K562 (cell line): ENCODE data around the gene STARD6. TPM values are rescaled to one million over a fixed set of nuclear protein-coding genes. Genes with fewer than 3 reads are reported as not detected.

Source experiments
- ATAC-seq: fragments of 200-7000 bp; cut with Tn5 transposase; 3 replicates; pipeline ENCODE4 v1.9.1; 2020; ENCODE audit warnings: moderate library complexity
- BruUV-seq: library from RNA; stranded (reverse); fragments of 400-500 nt; replicated peaks from 2 replicates; lab custom pipeline; 2021; lab: Mats Ljungman, UMichigan
- CTCF ChIA-PET: fragments of 300-600 bp; formaldehyde crosslinking; extraction: SDS; loops from one replicate; lab custom pipeline; 2021; ENCODE audit warnings: low intra/inter-chr PET ratio; lab: Yijun Ruan, JAX
- POLR2A ChIA-PET: fragments of 300-600, 350-650 bp; sonication (Branson Sonifier 250); formaldehyde crosslinking; extraction: SDS; loops from one replicate; lab custom pipeline; 2021; ENCODE audit warnings: antibody characterized with exemption, inconsistent platforms; lab: Yijun Ruan, JAX
- DNase-seq, 4 experiments: peaks; one replicate each; pipeline versions ENCODE4 v3.0.0 to v3.0.0-alpha.2; 2011 to 2018; ENCODE audit warnings: low spot score in 3 of 4, mixed read lengths in 3 of 4; ENCODE audit errors: extremely low read depth in 1 of 4
- FAIRE-seq: peaks from 2 replicates; lab custom pipeline; 2011; peaks lifted over from hg19 to GRCh38; lab: Jason Lieb, UNC
- H2AFZ ChIP-seq: 2 replicates; pipeline ENCODE4 v1.6.0; 2011; ENCODE audit warnings: low read depth, low read length, control low read depth, inconsistent platforms
- H3K27ac ChIP-seq: fragments of 200-600 bp; 3 replicates; pipeline ENCODE4 v1.8.0; 2011; ENCODE audit warnings: low read depth, mild to moderate bottlenecking, control low read depth, inconsistent platforms, low read length, moderate library complexity, mixed read lengths; ENCODE audit errors: extremely low read depth
- H3K27me3 ChIP-seq, 2 experiments: fragments of 300-600 bp in 1 of 2; 2 replicates in 1 of 2; 3 replicates in 1 of 2; pipeline versions ENCODE4 v1.6.0 to v1.8.0; 2011; ENCODE audit warnings: inconsistent platforms in 2 of 2, low read length in 2 of 2, mild to moderate bottlenecking in 1 of 2, mixed read lengths in 1 of 2, moderate library complexity in 1 of 2; ENCODE audit not compliant: control insufficient read depth in 2 of 2, insufficient read depth in 2 of 2
- H3K36me3 ChIP-seq: fragments of 300-600 bp; 3 replicates; pipeline ENCODE4 v1.8.0; 2011; ENCODE audit warnings: mild to moderate bottlenecking, low read length, inconsistent platforms; ENCODE audit not compliant: control insufficient read depth, insufficient read depth
- H3K4me1 ChIP-seq, 2 experiments: fragments of 200-600 bp in 1 of 2; replicated peaks in 1 of 2; 2 replicates in 1 of 2; 3 replicates in 1 of 2; pipeline versions ENCODE4 v1.5.1 to v1.8.0; 2011; ENCODE audit warnings: inconsistent platforms in 2 of 2, low read length in 2 of 2, mild to moderate bottlenecking in 1 of 2, mixed read lengths in 1 of 2, moderate library complexity in 1 of 2; ENCODE audit not compliant: control insufficient read depth in 2 of 2, insufficient read depth in 2 of 2
- H3K4me2 ChIP-seq: 2 replicates; pipeline ENCODE4 v1.6.1; 2011; ENCODE audit warnings: low read length, control low read depth, inconsistent platforms, mixed read lengths; ENCODE audit not compliant: insufficient read depth
- H3K4me3 ChIP-seq: fragments of 200-600 bp; sonication (generic), shearing (Covaris generic); 2 replicates; pipeline ENCODE4 v1.5.1; 2016; ENCODE audit warnings: control low read depth, inconsistent platforms
- H3K79me2 ChIP-seq: fragments of 200-600 bp; 3 replicates; pipeline ENCODE4 v1.8.0; 2011; ENCODE audit warnings: low read length, inconsistent platforms; ENCODE audit not compliant: control insufficient read depth, insufficient read depth
- H3K9ac ChIP-seq, 2 experiments: 2 replicates each; pipeline versions ENCODE4 v1.6.0 to v1.6.1; 2011; ENCODE audit warnings: low read depth in 2 of 2, low read length in 2 of 2, control low read depth in 1 of 2, inconsistent platforms in 1 of 2, mild to moderate bottlenecking in 1 of 2, mixed read lengths in 1 of 2; ENCODE audit not compliant: insufficient read depth in 1 of 2
- H3K9me1 ChIP-seq: one replicate; pipeline ENCODE4 v1.6.0; 2011; ENCODE audit warnings: inconsistent platforms, mild to moderate bottlenecking, low read length, moderate library complexity; ENCODE audit not compliant: control insufficient read depth, insufficient read depth
- H3K9me3 ChIP-seq: replicated peaks from 2 replicates; pipeline ENCODE4 v1.5.1; 2011; ENCODE audit warnings: low read depth, low read length, inconsistent platforms; ENCODE audit not compliant: control insufficient read depth, insufficient read depth
- H4K20me1 ChIP-seq: replicated peaks from 2 replicates; pipeline ENCODE4 v1.6.1; 2011; ENCODE audit warnings: low read length, inconsistent platforms, mixed read lengths; ENCODE audit not compliant: control insufficient read depth, insufficient read depth
- ETV1 ChIP-seq: fragments of 450-650 bp; conservative IDR thresholded peaks from 2 replicates; pipeline ENCODE4 v1.6.1; 2016; ENCODE audit warnings: missing genetic modification characterization, control low read depth, low read depth, missing compliant biosample characterization
- FOS ChIP-seq: IDR thresholded peaks from 3 replicates; pipeline ENCODE4 v1.6.1; 2011; ENCODE audit not compliant: insufficient read length; ENCODE audit errors: extremely low read depth
- MBD2 ChIP-seq: sonication (generic); IDR thresholded peaks from 2 replicates; pipeline ENCODE4 v1.6.1; 2016; ENCODE audit warnings: low read depth, borderline replicate concordance
- SP1 ChIP-seq: sonication (generic); formaldehyde crosslinking; IDR thresholded peaks from 2 replicates; pipeline ENCODE4 v1.8.1; 2022; ENCODE audit warnings: mild to moderate bottlenecking, missing genetic modification reagents
- TOE1 ChIP-seq, 2 experiments: fragments of 450-650 bp in 1 of 2; sonication (generic) in 1 of 2; formaldehyde crosslinking in 1 of 2; IDR thresholded peaks; 2 replicates each; pipeline versions ENCODE4 v1.7.1 to v1.8.0; 2016 to 2022; ENCODE audit warnings: borderline replicate concordance in 2 of 2, mild to moderate bottlenecking in 2 of 2, antibody characterized with exemption in 1 of 2, inconsistent platforms in 1 of 2, low read depth in 1 of 2, missing genetic modification reagents in 1 of 2, moderate library complexity in 1 of 2
- WGBS: fragments of 100-300 bp; shearing (Covaris generic); methylation state at CpG from one replicate; pipeline ENCODE4 v1.1.6; 2016; ENCODE audit warnings: low coverage, mixed read lengths; ENCODE audit not compliant: insufficient coverage; ENCODE audit errors: missing lambda C conversion rate; 5-methylcytosine and 5-hydroxymethylcytosine counted together
- in situ Hi-C: fragments of 300-500 bp; cut with MboI; formaldehyde crosslinking; loops from 4 replicates; pipeline ENCODE4 v1.15.0; 2018; ENCODE audit warnings: inconsistent platforms, mixed read lengths
- intact Hi-C: fragments of 100-400 bp; cut with micrococcal nuclease; formaldehyde crosslinking; loops from 2 replicates; pipeline ENCODE4 v1.14.2; 2022
- polyA plus RNA-seq, 8 experiments: library from polyadenylated mRNA; depleted of rRNA in 4 of 8; stranded (reverse) in 5 of 8; unstranded in 3 of 8; fragments of >200 nt; fragmentation: Nextera tagmentation in 2 of 8; fragmentation: Illumina TruSeq in 1 of 8; extraction: Ambion mirVana in 2 of 8; extraction: Trizol in 1 of 8; gene quantifications; 2 replicates each; pipeline versions ENCODE4 v1.2.1 to v1.2.3, GENCODE V29; 2011 to 2014; ENCODE audit warnings: inconsistent platforms in 1 of 8, missing spikeins in 1 of 8
- total RNA-seq, 7 experiments: library from RNA; depleted of rRNA in 6 of 7; stranded (reverse); fragments of >200 nt in 6 of 7; fragmentation: Illumina TruSeq in 2 of 7; extraction: Trizol in 2 of 7; gene quantifications; 2 replicates each; pipeline versions ENCODE4 v1.2.1 to v1.2.3, GENCODE V29; 2011 to 2021; ENCODE audit warnings: low replicate concordance in 1 of 7
- TF ChIP-seq, protein P1 (sequence below): sonication (generic); formaldehyde crosslinking; IDR thresholded peaks from 2 replicates; pipeline ENCODE4 v1.8.0; 2022; ENCODE audit warnings: mild to moderate bottlenecking, missing genetic modification reagents, borderline replicate concordance
- TF ChIP-seq, protein P2 (sequence below): fragments of 450-650 bp; IDR thresholded peaks from 2 replicates; pipeline ENCODE4 v1.6.1; 2017; ENCODE audit warnings: antibody characterized with exemption, mild to moderate bottlenecking
- TF ChIP-seq, protein P3 (sequence below): fragments of 450-650 bp; formaldehyde crosslinking; IDR thresholded peaks from 2 replicates; pipeline ENCODE4 v1.4.0; 2020; ENCODE audit warnings: mild to moderate bottlenecking, mixed read lengths

The STARD6 gene
- total and polyA plus RNA-seq, 9 of the 15 experiments (the other 6 are each of a cell fraction or from before 2014, with no cell fraction given), result 0.11 to 0.15 TPM; not detected in 7

GRCh38 chr18:54392543-54393023, 34.9 kb upstream of the STARD6 start (continued):
- TF ChIP-seq FOS (no peak), MBD2 (no peak), SP1 (CRISPR knock-in tag) (no peak)
- TF ChIP-seq, protein P1, sequence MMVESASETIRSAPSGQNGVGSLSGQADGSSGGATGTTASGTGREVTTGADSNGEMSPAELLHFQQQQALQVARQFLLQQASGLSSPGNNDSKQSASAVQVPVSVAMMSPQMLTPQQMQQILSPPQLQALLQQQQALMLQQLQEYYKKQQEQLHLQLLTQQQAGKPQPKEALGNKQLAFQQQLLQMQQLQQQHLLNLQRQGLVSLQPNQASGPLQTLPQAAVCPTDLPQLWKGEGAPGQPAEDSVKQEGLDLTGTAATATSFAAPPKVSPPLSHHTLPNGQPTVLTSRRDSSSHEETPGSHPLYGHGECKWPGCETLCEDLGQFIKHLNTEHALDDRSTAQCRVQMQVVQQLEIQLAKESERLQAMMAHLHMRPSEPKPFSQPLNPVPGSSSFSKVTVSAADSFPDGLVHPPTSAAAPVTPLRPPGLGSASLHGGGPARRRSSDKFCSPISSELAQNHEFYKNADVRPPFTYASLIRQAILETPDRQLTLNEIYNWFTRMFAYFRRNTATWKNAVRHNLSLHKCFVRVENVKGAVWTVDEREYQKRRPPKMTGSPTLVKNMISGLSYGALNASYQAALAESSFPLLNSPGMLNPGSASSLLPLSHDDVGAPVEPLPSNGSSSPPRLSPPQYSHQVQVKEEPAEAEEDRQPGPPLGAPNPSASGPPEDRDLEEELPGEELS (CRISPR knock-in tag), result no peak

DNA sequence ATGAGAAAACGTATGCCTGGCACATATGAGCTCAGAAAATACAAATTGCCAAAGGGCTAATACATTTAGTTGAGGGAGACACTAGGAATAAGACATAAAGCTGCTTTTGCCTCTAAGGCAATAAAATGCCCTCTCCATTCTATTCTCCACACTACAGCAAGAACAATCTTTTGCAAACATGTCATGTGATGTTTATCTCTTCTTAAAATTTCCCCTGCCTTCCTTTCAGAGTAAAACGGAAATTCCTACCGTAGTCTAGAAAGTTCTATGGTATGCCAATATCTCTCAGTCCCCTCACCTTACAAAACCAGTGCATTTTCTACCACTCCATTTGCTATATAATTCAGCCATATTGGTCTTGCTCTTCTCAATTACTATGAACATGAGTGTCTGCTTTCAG, 33.2 kb upstream of the STARD6 start:
- H3K79me2 ChIP-seq, result no peaks in the 10 kb centered on the region
- DNase-seq, result no peak
- no peak overlapping the region for H3K27ac ChIP-seq
- H3K27me3 ChIP-seq, result no peaks in the 10 kb centered on the region
- no peak overlapping the region for H3K4me3 ChIP-seq
- no peaks in the 10 kb centered on the region; the same call in 1 of the 2 replicates for H4K20me1 ChIP-seq
- BruUV-seq, result no TSS peak
- 20% methylated on average over 3 of the region's 3 CpGs for WGBS
- no peak overlapping the region for H3K4me2 ChIP-seq
- intact Hi-C loops, result loop anchor here (5.0 to 10.0 kb wide), 3 partner anchors 34 to 254 kb away; partner anchors contain the start of genes C18orf54 and STARD6
- H3K36me3 ChIP-seq, result no peaks in the 10 kb centered on the region
- POLR2A ChIA-PET, result no interaction called here
- peak overlapping the region; percentile 74 for H2AFZ ChIP-seq
- H3K9ac ChIP-seq, result no peak overlapping the region
- ATAC-seq, result no peak
- peaks cover 6 to 24% of the 10 kb centered on the region in 2 experiments; a peak in 4 of 5 replicates for H3K4me1 ChIP-seq
- H3K9me1 ChIP-seq, result no peaks in the 10 kb centered on the region
- in situ Hi-C loops, result no loop called here
- H3K9me3 ChIP-seq, result peaks cover 2% of the 10 kb centered on the region; the same call in 1 of the 2 replicates
- CTCF ChIA-PET, result no interaction called here
- FAIRE-seq, result no peak
- TF ChIP-seq, protein P2, sequence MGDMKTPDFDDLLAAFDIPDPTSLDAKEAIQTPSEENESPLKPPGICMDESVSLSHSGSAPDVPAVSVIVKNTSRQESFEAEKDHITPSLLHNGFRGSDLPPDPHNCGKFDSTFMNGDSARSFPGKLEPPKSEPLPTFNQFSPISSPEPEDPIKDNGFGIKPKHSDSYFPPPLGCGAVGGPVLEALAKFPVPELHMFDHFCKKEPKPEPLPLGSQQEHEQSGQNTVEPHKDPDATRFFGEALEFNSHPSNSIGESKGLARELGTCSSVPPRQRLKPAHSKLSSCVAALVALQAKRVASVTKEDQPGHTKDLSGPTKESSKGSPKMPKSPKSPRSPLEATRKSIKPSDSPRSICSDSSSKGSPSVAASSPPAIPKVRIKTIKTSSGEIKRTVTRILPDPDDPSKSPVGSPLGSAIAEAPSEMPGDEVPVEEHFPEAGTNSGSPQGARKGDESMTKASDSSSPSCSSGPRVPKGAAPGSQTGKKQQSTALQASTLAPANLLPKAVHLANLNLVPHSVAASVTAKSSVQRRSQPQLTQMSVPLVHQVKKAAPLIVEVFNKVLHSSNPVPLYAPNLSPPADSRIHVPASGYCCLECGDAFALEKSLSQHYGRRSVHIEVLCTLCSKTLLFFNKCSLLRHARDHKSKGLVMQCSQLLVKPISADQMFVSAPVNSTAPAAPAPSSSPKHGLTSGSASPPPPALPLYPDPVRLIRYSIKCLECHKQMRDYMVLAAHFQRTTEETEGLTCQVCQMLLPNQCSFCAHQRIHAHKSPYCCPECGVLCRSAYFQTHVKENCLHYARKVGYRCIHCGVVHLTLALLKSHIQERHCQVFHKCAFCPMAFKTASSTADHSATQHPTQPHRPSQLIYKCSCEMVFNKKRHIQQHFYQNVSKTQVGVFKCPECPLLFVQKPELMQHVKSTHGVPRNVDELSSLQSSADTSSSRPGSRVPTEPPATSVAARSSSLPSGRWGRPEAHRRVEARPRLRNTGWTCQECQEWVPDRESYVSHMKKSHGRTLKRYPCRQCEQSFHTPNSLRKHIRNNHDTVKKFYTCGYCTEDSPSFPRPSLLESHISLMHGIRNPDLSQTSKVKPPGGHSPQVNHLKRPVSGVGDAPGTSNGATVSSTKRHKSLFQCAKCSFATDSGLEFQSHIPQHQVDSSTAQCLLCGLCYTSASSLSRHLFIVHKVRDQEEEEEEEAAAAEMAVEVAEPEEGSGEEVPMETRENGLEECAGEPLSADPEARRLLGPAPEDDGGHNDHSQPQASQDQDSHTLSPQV, result peak; percentile 22; the same call in 1 of the 2 replicates
- TF ChIP-seq TOE1 (IDR thresholded peaks at IDR 0.05; ENCODE audit: borderline replicate concordance) (peak; percentile 38; the same call in 1 of the 2 replicates), TOE1 (CRISPR knock-in tag; IDR thresholded peaks at IDR 0.05; ENCODE audit: borderline replicate concordance, low read depth) (no peak), ETV1 (tag) (no peak)
- TF ChIP-seq, protein P3, sequence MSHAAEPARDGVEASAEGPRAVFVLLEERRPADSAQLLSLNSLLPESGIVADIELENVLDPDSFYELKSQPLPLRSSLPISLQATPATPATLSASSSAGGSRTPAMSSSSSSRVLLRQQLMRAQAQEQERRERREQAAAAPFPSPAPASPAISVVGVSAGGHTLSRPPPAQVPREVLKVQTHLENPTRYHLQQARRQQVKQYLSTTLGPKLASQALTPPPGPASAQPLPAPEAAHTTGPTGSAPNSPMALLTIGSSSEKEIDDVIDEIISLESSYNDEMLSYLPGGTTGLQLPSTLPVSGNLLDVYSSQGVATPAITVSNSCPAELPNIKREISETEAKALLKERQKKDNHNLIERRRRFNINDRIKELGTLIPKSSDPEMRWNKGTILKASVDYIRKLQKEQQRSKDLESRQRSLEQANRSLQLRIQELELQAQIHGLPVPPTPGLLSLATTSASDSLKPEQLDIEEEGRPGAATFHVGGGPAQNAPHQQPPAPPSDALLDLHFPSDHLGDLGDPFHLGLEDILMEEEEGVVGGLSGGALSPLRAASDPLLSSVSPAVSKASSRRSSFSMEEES (CRISPR knock-in tag), result peak; percentile 75
